ENCODE data around the gene CEP112.

DNA sequence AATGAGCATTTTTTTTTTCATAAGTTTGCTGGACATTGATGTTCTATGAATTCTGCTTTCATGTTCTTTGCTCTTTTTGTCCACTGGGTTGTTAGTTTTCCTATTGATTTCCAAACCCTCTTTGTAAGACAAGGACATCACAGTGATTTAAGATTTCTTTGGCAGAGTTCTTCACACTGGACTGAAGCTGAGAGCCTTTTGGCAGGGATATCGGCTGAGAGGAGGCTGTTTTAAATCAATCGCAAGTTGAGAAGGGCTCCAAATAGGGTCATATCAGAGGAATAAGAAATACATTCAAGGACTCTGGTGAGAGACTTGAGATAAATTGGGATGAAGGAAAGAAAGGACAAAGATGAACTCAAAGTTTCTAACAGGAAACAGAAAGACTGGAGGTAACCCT lies 464.7 kb downstream of the CEP112 start:
- TF ChIP-seq POLR2A (IDR thresholded peaks at IDR 0.05; ENCODE audit: low read length) (no peak), GATA1 (IDR thresholded peaks at IDR 0.05; ENCODE audit: low read depth, low read length) (no peak)

Data from erythroblast (primary cell).